Stomach (tissue), 9 donors: Measurements from ENCODE around the gene CDH23. TPM values are rescaled to one million over a fixed set of nuclear protein-coding genes. Genes with fewer than 3 reads are reported as not detected.

Experiments
- DNase-seq, 2 donors: peaks; one replicate each; pipeline versions ENCODE4 v3.0.0 to v3.0.0-alpha.2; 2013 to 2019
- H3K27ac ChIP-seq, 5 donors: fragments of 200-600 bp in 4 of 5; sonication (generic) in 4 of 5; one replicate each; pipeline ENCODE4 v1.5.1; 2013 to 2019; ENCODE audit warnings: mild to moderate bottlenecking in 1 of 5, moderate library complexity in 1 of 5
- H3K27me3 ChIP-seq, 3 donors: fragments of 200-600 bp; sonication (generic); one replicate each; pipeline ENCODE4 v1.5.1; 2017 to 2019; ENCODE audit warnings: mixed run types in 1 of 3
- H3K36me3 ChIP-seq, 4 donors: fragments of 200-600 bp; sonication (generic); 1 replicate in 3 of 4; 2 replicates in 1 of 4; pipeline ENCODE4 v1.5.1; 2016 to 2019
- H3K4me1 ChIP-seq, 4 donors: fragments of 200-600 bp; sonication (generic); one replicate each; pipeline ENCODE4 v1.5.1; 2016 to 2019
- H3K4me3 ChIP-seq, 4 donors: fragments of 200-600 bp; sonication (generic) in 3 of 4; one replicate each; pipeline ENCODE4 v1.5.1; 2016 to 2019; ENCODE audit warnings: mild to moderate bottlenecking in 1 of 4
- H3K9me3 ChIP-seq, 4 donors: fragments of 200-600 bp; sonication (generic); one replicate each; pipeline ENCODE4 v1.5.1; 2016 to 2019
- CTCF ChIP-seq, 7 experiments: fragments of 450-650 bp in 4 of 7; fragments of 200-600 bp in 3 of 7; sonication (generic) in 3 of 7; IDR thresholded peaks; one replicate each; pipeline ENCODE4 v1.5.1; 2016 to 2019; ENCODE audit warnings: antibody characterized with exemption in 7 of 7, control low read depth in 2 of 7, mild to moderate bottlenecking in 1 of 7
- EP300 ChIP-seq: sonication (generic); formaldehyde crosslinking; IDR thresholded peaks from one replicate; pipeline ENCODE4 v1.6.1; 2017; ENCODE audit warnings: antibody characterized with exemption
- POLR2A ChIP-seq, 4 donors: fragments of 450-650 bp; IDR thresholded peaks; one replicate each; pipeline ENCODE4 v1.6.1; 2016; ENCODE audit warnings: antibody characterized with exemption in 4 of 4, control low read depth in 2 of 4, mild to moderate bottlenecking in 1 of 4, moderate library complexity in 1 of 4
- POLR2AphosphoS5 ChIP-seq, 3 donors: sonication (generic); formaldehyde crosslinking; IDR thresholded peaks; one replicate each; pipeline ENCODE4 v1.6.1; 2016; ENCODE audit warnings: antibody characterized with exemption in 3 of 3
- WGBS, 5 donors: extraction: QIAGEN DNeasy Blood & Tissue Kit in 3 of 5; methylation state at CpG; one replicate each; pipeline versions ENCODE4 v1.1.5 to v1.1.7; 2013 to 2018; 5-methylcytosine and 5-hydroxymethylcytosine counted together
- intact Hi-C: fragments of 100-400 bp; cut with DNase I; formaldehyde crosslinking; loops from one replicate; pipeline ENCODE4 v1.15.1; 2023; ENCODE audit warnings: low total_unique reads
- polyA plus RNA-seq, 3 donors: library from polyadenylated mRNA; stranded (reverse); fragments of 200-250 nt; gene quantifications; one replicate each; pipeline ENCODE4 v1.2.3, GENCODE V29; 2013
- total RNA-seq, 5 donors: library from RNA; depleted of rRNA; stranded (reverse); fragments of >200 nt; gene quantifications; one replicate each; pipeline versions ENCODE4 v1.1.0 to v1.2.3, GENCODE V29; 2014 to 2016
- donor health status: healthy with polysubstance abuse.
- donor health status: Bipolar disorder and iron deficiency.
- donor health status: healthy.

CDH23 gene
- total and polyA plus RNA-seq, 8 donors, result 0.31 to 8.2 (median 2.2) TPM

GRCh38 chr10:71565284-71566000 is 168.7 kb downstream of the CDH23 start:
- Histone ChIP-seq H3K9me3 (no peaks in the 10 kb centered on the region), H3K27me3 (no peaks in the 10 kb centered on the region), H3K27ac (no peak overlapping the region), H3K36me3 (no peaks in the 10 kb centered on the region), H3K4me3 (no peak overlapping the region), H3K4me1 (no peaks in the 10 kb centered on the region)
- WGBS, 5 donors, result 76 to 94% (median 79%) methylated on average over 2 of the region's 2 CpGs
- intact Hi-C loops, result no loop called here
- no peak for DNase-seq
- no peak for TF ChIP-seq EP300
- TF ChIP-seq POLR2A (IDR thresholded peaks at IDR 0.05), result no peak
- TF ChIP-seq POLR2AphosphoS5 (IDR thresholded peaks at IDR 0.05), result no peak
- TF ChIP-seq CTCF (IDR thresholded peaks at IDR 0.05), result no peak

GRCh38 chr10:71567006-71567405 is 170.3 kb downstream of the CDH23 start:
- Histone ChIP-seq H3K4me3 (no peak overlapping the region), H3K36me3 (no peaks in the 10 kb centered on the region), H3K9me3 (no peaks in the 10 kb centered on the region), H3K27ac (no peak overlapping the region), H3K27me3 (no peaks in the 10 kb centered on the region), H3K4me1 (no peaks in the 10 kb centered on the region)
- intact Hi-C loops, result no loop called here
- 82 to 92% (median 87%) methylated on average over 4 to 5 of the region's 5 CpGs for WGBS, 5 donors
- TF ChIP-seq EP300 (no peak), POLR2AphosphoS5 (IDR thresholded peaks at IDR 0.05) (no peak), CTCF (IDR thresholded peaks at IDR 0.05) (no peak), POLR2A (IDR thresholded peaks at IDR 0.05) (no peak)
- no peak for DNase-seq

GRCh38 chr10:71568896-71569492 is 172.3 kb downstream of the CDH23 start:
- Histone ChIP-seq H3K4me1 (no peaks in the 10 kb centered on the region), H3K27ac (no peak overlapping the region), H3K9me3 (no peaks in the 10 kb centered on the region), H3K27me3 (no peaks in the 10 kb centered on the region), H3K36me3 (no peaks in the 10 kb centered on the region), H3K4me3 (no peak overlapping the region)
- TF ChIP-seq CTCF (IDR thresholded peaks at IDR 0.05), result no peak
- TF ChIP-seq EP300, result no peak
- TF ChIP-seq POLR2A (IDR thresholded peaks at IDR 0.05), result no peak
- no peak for TF ChIP-seq POLR2AphosphoS5 (IDR thresholded peaks at IDR 0.05)
- 71 to 95% (median 84%) methylated on average over 4 to 5 of the region's 5 CpGs for WGBS, 5 donors
- intact Hi-C loops, result no loop called here
- no peak for DNase-seq

- no peak for TF ChIP-seq POLR2A (IDR thresholded peaks at IDR 0.05)
- TF ChIP-seq POLR2AphosphoS5 (IDR thresholded peaks at IDR 0.05), result no peak
- TF ChIP-seq EP300, result no peak
- peak in 6 of 7 experiments; percentile 39 to 85 (median 74) for TF ChIP-seq CTCF (IDR thresholded peaks at IDR 0.05)
- DNase-seq, result peak; percentile 79 to 83
- H3K36me3 ChIP-seq, result no peaks in the 10 kb centered on the region
- H3K27me3 ChIP-seq, result no peaks in the 10 kb centered on the region
- H3K4me3 ChIP-seq, result no peak overlapping the region
- intact Hi-C loops, result loop anchor here (5.0 kb wide), 1 partner anchor 258 kb away; no protein-coding TSS in a partner anchor
- H3K4me1 ChIP-seq, result no peaks in the 10 kb centered on the region
- H3K27ac ChIP-seq, result no peak overlapping the region
- WGBS, 5 donors, result 44 to 49% (median 47%) methylated on average over 6 of the region's 6 CpGs
- no peaks in the 10 kb centered on the region for H3K9me3 ChIP-seq
Observed at GRCh38 chr10:71569775-71570588, 173.3 kb downstream of the CDH23 start.
